Measurements from ENCODE around the gene CCND1.

CCND1 gene

GRCh38 chr11:69654001-69654659 is 13.2 kb downstream of the CCND1 start:
- no peak for DNase-seq

- DNase-seq, result no peak
These were observed 13.9 kb downstream of the CCND1 start for GRCh38 chr11:69654660-69655478.

DNA sequence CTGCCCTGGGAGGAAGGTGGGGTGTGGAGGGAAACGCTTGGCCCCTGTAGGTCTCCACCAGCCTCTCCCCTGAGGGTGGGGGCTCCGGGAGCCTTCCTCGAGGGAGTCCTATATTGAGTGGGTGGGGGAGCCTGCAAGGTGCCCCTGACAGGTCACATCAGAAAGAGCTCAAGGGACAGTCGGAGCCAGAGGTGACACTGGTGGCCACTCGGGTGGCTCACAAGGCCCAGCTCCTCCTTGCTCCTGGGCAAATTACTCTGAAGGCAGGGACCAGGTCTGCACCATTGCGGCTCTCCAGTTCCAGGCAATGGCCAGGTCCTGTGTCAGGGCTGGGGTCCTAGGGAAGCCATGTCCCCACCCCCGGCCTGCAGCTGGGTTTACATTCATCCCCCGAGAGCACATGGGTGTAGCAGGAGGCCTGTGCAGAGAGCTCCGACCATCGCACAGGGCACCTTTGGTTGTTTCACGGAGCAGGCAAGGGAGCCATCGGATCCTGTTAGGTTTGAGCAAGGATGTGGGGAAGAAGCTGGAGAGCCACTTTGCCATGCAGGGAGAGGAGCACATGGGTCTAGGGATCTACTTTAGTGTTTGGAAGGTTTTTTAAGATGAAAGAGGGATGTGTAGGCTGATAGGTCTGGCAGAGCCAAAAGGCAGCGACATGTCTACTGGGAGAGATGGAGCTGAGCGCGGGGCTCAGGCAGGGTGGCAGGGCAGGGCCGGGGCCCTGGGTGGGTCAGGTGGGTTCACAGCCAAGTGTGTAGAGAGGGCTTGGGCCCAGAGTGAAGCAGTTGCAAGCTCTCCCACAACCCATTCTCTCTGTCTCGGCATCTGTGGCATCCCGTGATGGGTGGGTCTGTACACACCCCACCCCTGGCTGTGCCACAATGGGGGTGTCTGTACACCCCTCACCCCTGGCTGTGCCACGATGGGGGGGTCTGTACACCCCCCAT is 14.8 kb downstream of the CCND1 start:
- no peak for DNase-seq

DNA sequence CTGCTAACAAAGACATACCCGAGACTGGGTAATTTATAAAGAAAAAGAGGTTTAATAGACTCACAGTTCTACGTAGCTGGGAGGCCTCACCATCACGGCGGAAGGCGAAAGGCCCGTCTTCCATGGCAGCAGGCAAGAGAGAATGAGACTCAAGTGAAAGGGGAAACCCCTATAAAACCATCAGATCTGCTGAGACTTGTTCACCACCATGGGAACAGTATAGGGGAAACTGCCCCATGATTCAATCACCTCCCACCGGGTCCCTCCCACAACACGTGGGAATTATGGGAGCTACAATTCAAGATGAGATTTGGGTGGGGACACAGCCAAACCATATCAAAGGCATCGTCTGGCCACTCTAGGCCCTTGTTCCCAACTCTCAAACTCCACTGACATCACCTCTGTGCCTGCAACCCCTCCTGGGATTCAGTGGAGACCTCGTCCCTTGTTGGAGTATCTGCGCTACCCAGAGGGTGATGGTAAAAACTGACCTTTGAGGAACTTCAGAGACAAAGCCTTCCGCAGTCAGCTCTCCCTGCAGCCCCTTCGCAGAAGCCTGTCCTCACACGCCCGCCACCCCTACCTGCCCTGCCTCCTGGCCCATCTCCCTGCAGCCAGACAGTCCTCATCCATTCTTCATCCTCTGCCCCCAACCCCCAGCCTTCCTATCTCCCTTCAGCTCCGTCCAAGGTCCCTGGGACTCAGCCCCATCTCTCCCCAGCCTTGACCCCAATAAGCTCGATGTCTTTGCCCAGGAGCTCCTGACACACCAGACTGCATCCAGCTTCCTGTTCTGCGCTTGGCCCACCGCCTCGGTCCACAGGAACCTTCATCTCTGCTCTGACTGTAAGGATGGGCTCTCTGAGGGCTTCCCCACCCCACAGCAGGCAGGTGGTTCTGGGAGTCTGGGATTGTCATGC is 15.8 kb downstream of the CCND1 start:
- DNase-seq, result no peak

DNA sequence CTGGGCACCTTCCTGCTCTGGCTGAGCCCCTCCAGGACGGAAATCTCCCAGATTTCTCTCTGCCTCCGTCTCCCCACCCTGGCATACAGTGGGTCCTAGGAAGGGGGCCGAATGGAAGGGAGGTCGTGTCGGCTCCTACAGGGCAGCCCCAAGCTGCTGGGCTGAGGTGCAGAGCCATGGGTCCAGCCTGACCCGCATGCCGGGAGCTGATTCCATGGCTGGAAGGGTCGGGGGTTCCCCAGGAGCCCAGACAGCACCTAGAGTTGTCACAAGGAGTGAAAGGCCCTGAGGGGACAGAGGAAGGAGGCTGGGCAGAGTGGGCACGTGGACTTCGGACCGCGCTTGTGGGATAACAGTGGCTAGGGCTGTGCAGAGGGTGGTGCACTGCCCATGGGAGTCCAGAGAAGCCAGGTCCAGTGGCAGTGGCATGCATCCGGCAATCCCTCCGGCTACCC is 16.5 kb downstream of the CCND1 start:
- DNase-seq, result no peak

DNA sequence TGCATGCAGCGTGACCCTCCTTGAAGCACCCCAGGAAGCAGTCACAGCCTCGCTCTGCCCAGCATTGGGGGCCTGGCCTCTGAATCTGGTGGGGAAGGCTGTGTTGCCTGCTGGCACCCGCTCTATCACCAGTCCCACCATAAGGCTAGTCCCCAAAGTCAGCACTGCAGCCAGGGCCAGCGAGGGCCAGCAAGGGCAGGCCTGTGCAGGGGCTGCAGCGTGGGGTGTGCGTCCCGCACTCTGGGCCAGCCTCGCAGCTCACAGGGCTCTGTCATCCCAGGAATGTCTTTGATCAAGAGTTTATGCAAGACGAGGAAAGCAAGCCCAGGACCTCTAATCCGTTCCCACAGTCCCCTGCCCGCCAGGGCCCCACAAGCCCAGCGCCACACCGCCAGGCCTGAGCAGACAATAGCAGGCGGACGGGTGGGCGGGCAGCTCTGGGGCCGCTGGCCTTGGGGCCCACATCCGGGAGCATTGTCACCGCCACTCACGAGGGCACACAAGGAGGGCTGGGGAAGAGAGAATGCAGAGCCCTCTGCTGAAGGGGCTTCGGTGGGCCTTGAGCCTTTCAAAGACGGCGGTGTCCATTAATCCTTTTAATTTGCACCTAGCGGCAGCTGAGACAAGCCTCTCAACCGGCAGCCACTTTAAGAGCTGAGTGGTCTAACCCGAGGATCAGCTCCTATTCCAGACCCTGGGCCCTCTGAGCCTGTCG is 17.1 kb downstream of the CCND1 start:
- DNase-seq, result no peak

DNA sequence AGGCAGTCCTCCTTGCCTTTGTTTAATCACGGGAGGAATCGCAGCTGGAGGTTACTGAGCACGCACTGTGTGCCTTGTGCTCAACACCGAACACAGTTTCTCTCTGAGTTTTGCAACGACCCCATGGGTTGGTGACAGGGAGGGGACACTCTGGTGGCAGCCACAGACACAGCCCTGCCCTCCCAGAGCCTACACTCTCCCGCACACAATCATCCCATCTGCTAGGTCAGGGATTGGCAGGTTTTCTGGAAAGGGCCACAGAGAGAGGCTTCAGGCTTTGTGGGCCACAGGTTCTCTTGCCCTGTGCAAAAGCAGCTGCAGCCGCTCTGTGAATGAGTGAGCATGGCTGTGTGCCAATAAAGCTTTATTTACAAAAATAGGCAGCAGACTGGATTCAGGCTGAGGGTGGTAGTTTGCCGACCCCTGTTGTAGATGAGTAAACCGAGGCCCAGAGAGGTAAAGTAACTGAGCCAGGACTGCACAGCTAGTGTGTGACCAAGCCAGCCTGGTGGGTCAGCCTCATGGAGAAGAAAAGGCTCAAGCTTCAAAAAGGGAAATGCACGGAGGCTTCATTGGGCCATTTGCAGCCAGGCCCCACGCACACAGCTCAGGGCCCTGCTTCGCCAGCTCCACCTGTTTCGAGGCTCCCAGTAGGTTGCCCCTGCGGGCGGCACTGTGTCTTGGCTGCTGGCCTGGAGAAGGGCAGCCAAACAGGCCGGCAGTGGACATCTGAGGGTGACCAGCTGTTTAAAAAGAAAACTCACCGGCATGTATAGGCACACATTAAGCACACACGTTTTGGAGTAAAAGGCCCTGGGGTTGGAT is 17.9 kb downstream of the CCND1 start:
- no peak for DNase-seq

DNA sequence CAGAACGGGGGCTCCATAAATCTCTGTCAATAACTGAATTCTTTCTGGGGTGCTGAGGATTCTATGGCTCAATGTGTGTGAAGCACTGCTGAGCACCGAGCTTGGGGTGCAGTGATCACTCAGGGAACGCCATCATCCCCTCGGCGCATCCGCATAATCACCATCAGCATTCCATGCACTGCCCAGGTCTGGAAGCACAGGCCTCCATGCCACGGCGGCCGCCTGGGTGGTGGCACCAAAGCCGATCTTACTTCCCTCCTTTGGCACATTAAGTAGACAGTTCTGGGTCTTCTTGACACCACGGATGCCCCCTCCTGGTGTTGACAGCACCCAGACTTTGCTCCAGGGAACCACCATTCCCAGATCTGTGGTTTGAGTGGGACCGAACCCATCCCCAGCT is 18.6 kb downstream of the CCND1 start:
- DNase-seq, result no peak

DNA sequence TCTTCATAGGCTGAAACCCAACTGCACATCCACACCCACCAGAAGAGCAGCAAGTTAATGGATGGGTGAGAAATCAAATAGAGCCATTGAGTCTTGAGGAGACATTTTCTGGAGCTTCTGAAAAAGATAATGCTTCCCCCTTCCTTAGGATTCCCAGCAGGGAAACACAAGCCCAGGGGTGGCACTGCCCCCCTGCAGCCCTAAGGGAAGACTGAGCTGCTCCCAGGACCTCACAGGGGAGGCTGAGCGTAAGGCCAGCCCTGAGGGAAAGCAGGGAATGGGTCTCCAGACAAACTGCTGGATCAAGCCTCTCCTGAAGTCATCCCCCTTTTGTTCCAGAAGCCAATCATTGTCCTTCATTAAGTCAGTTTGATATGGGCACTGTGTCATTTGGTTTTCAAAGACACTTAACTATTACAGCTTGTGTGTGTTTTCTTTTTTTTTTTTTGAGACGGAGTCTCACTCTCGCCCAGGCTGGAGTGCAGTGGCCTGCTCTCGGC is 19.1 kb downstream of the CCND1 start:
- no peak for DNase-seq

DNA sequence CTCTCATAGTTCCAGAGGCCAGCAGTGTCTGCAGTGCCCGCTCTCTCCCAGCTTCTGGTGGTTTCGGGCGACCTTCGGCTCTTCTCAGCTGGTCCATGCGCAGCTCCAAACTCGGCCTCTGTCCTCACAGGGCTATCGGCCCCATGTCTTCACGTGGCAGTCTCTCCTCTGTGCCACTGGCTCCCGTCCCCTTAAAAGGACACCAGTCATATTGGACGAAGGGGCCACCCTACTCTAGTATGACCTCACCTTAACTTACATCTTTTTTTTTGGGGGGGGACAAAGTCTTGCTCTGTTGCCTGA is 20.4 kb downstream of the CCND1 start:
- DNase-seq, result no peak

DNA sequence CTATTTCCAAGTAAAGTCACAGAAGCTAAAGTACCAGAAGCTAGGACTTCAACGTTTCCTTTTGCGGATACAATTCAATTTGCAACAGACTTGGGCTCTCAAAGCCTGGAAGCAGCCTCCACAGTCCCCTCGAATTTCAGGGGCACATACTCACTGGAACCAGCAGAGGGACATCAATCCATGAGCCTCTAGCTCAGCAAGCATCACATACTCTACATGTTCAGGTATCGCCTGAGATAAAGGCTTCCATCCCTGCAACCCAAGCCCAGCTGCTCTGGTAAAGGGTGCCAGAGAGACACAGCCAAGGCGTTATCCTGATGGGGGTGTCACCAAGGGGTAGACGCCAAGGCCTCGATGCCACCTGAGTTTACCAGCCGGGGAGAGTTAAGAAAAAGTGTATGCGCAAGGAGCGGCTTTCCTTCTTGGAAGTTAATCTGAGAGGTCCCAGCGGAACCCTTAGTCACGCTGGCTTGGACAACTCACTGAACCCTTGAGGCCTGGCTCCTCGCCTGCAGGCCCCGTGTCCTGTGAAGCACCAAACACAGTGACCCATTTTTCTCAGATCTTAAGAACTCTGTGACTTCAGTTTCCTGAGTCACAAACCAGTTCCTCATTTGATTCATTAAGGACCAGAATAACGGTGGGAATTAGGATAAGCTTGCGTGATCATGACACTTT is 21.2 kb downstream of the CCND1 start:
- DNase-seq, result no peak

DNA sequence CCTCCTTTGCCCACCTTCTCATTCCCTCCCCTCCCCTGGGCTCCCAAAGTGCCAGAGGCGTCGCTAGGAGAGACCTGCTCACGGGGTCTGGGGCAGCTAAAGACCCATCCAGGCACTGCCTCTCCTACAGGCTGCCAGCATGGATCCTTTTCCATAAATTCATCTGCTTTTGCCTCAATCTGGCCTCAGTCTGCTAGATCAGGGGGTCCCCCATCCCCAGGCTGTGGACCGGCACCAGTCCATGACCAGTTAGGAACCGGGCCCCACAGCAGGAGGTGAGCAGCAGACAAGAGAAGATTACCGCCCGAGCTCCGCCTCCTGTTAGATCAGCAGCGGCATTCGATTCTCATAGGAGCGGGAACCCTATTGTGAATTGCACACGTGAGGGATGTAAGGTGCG is 21.9 kb downstream of the CCND1 start:
- no peak for DNase-seq

DNA sequence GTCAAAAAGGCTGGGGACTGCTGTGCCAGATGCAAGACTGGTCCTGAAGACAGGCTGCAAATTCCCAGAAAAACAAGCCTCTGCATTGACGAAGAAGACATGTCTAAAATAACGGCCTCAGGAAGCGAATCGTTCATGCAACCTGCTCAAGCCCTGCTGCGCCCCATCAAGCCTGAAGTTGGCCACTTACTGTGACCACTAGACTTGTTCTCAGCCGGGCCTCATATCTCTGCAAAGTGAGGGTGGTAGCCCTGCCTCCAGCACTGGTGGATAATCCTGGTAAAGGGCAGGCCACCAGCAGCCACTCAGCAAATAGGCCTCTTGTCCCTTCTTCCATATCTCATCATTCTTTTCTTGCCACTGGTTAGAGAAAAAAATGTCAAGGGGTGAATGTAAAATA is 22.4 kb downstream of the CCND1 start:
- no peak for DNase-seq

GRCh38 chr11:69664103-69664775 is 23.3 kb downstream of the CCND1 start:
- no peak for DNase-seq

DNA sequence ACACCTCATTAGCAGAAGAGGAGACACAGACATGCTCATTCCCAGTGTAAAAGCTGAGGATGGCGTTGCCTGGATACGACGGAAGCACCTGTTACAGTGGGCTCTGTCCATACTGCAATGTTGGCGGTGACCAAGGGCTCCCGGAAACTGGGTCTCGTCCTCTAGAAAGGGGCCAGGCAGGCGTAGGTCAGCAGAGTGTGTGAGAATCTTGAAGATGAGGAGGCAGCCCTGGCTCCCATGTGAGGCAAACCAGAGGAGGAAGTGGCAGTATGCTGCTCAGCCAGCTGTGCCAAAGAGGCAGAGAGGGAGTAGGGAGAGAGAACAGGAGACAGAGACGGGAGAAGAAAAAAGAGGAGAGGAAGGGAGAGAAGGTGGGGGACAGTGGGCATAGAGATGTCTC is 23.9 kb downstream of the CCND1 start:
- DNase-seq, result no peak

DNA sequence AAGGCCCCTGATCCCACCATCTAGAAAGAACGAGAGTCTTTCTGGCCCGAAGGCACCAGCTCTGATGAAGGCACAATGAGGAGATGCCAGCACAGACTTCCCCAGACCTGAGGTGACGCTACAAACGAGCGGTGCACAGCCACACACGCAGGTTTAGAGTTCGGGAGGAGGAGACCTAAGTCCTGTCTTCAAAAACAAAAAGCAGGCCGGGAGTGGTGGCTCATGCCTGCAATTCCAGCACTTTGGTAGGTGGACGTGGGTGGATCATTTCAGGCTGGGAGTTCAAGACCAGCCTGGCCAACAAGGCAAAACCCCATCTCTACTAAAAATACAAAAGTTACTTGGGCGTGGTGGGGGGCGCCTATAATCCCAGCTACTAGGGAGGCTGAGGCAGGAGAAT is 24.7 kb downstream of the CCND1 start:
- no peak for DNase-seq

DNA sequence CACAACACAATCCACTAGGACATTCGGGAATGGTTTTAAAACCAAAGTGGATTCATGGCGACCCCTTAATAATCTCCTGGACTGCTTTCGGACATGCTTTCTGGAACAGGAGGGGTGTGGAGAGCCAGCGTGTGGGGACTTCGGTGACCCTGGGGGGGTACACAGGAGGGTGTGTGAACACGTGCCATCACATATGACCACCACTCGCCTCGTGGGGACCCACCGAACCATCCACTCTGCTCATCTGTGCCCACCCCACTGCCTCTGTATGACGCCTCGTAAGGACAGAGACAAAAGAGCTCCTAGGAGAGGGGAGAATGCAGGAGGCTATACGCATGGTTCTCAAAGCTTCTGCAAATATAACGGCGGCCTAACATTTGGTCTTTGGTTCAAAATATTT is 25.3 kb downstream of the CCND1 start:
- no peak for DNase-seq

DNA sequence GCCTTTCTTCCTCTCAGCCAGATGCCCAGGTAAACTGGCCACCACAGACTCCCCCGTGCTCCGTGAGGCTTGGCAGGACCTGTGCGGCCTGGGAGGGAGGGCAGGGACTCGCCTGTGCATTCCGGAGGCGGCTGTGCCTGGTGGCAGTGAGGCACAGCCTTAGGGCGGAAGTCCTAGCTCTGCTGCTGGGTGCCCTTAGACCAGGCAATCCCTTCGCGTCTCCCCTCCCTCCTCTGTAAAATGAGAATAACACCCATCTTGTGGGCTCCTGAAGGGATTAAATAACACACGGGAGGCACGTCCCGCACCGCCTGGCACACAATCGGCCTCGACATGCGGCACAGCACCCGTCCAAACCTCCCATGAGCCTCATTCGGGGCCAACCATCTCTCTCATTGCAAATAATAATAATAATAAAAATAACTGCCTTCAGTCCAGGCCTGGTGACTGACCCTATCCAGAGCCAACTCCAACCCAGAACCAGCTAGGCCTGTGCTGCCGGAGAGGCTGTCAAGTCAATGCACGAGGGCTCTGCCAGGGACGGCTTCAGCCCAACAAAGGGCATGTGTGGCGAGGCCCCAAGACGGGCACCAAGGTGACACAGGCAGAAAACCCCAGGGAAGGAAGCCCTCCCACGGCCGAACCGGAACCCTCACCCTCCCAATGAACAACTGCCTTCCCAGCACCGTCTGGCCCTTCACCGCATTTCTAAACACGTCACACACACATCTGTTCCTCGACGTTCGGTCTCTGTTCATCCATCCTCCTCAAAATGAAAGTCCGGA is 26.0 kb downstream of the CCND1 start:
- no peak for DNase-seq
